GM10266 (cell line): ENCODE data around the gene RHBDD2.
"Not testable (repeated sequence)": the region's sequence is repeated elsewhere in the genome, so short reads cannot be mapped to it uniquely, and the experiment has no call there.

Experiments used
- DNase-seq: peaks from one replicate; pipeline ENCODE4 v3.0.0; 2012; ENCODE audit errors: extremely low spot score
- TF ChIP-seq, protein P1 (sequence below): IDR thresholded peaks from 2 replicates; pipeline ENCODE4 v1.5.1; 2012; ENCODE audit warnings: mild to moderate bottlenecking, low read depth; ENCODE audit not compliant: control insufficient read depth, insufficient read depth; ENCODE audit errors: missing control alignments

The RHBDD2 gene

DNA sequence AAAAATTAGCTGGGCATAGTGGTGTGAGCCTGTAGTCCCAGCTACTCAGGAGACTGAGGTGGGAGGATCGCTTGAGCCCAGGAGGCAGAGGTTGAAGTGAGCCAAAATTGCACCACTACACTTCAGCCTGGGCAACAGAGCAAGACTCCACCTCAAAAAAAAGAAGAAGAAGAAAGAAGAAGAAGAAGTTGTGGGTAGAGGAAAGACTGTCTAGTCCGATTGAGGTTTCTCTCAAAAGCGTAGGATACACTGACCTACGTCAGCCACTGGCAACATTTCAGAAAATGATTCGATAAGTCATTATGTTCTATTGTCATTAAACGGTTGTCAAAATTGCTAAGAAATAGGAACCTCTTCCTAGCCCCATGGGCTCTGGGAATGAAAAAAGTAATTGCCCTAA lies 22.3 kb upstream of the RHBDD2 start:
- TF ChIP-seq, protein P1, sequence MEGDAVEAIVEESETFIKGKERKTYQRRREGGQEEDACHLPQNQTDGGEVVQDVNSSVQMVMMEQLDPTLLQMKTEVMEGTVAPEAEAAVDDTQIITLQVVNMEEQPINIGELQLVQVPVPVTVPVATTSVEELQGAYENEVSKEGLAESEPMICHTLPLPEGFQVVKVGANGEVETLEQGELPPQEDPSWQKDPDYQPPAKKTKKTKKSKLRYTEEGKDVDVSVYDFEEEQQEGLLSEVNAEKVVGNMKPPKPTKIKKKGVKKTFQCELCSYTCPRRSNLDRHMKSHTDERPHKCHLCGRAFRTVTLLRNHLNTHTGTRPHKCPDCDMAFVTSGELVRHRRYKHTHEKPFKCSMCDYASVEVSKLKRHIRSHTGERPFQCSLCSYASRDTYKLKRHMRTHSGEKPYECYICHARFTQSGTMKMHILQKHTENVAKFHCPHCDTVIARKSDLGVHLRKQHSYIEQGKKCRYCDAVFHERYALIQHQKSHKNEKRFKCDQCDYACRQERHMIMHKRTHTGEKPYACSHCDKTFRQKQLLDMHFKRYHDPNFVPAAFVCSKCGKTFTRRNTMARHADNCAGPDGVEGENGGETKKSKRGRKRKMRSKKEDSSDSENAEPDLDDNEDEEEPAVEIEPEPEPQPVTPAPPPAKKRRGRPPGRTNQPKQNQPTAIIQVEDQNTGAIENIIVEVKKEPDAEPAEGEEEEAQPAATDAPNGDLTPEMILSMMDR, result no peak
- no peak for DNase-seq

GRCh38 chr7:75858410-75858809 lies 20.4 kb upstream of the RHBDD2 start:
- DNase-seq, result no peak
- TF ChIP-seq, protein P1, result no peak

DNA sequence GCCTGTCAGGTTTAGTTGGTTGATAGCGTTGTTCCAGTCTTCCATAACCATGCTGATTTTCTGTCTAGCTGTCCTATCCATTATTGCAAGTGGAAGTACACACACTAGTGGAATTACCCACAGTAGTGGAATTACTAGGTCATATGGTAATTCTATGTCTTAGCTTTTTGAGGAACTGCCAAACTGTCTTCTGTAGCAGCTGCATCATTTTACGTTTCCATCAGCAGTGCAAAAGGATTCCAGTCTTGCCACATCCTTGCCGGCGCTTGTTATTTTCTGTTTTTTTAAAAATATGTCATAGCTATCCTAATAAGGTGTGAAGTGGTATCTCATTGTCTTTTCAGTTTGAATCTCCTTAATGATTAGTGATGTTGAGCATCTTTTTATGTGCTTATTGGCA lies 17.2 kb upstream of the RHBDD2 start:
- DNase-seq, result no peak

DNA sequence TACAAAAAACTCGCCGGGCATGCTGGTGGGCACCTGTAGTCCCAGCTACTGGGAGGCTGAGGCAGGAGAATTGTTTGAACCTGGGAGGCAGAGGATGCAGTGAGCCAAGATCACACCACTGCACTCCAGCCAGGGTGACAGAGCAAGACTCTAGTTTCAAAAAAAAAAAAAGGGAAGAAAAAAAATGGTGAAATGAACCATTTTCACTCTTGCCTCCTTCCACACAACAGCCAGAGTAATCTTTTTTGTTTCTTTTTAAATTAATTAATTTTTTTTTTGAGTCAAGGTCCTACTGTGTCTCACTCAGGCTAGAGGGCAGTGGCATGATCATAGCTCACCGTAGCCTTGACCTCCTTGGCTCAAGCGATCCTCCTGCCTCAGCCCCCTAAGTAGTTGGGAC lies 14.6 kb upstream of the RHBDD2 start:
- DNase-seq, result not testable (repeated sequence)

More for the DNA sequence above, 17.2 kb upstream of the RHBDD2 start:
- TF ChIP-seq, protein P1, result no peak

DNA sequence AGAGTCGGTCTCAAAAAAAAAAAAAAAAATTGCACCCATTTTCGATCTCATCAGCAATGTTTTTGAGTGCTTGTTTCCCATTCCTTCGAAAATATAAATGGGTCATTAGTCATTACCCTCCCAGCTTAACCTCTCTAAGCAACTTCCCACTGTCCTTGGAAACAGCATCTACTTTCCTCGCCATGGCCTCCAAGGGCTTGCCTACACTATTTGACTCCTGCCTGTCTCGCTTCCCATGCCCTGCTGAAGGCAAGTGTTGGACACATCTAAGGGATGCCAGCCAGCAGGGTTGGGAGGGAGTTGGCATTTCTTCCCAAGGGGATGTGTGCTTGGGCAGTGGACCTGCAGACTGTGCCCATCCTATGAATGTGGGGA lies 12.7 kb upstream of the RHBDD2 start:
- TF ChIP-seq, protein P1, result no peak
- DNase-seq, result no peak

GRCh38 chr7:75866489-75867389 lies 12.1 kb upstream of the RHBDD2 start:
- TF ChIP-seq, protein P1, result peak; percentile 89

GRCh38 chr7:75867390-75867717 lies 11.5 kb upstream of the RHBDD2 start:
- no peak for DNase-seq
- TF ChIP-seq, protein P1, result no peak

More at GRCh38 chr7:75866489-75867389, 12.1 kb upstream of the RHBDD2 start:
- peak; percentile 76 for DNase-seq
